SK-N-MC (cell line): ENCODE data around the gene RIT2.

ENCODE experiments used
- EZH2 ChIP-seq: fragments of 200-600 bp; sonication (generic); IDR thresholded peaks from one replicate; pipeline ENCODE4 v1.6.1; 2017; ENCODE audit warnings: antibody characterized with exemption
- POLR2AphosphoS5 ChIP-seq: IDR thresholded peaks from 2 replicates; pipeline ENCODE4 v1.6.1; 2012; ENCODE audit warnings: mild to moderate bottlenecking, low read depth, low read length, borderline replicate concordance

- TF ChIP-seq EZH2: no peak
- TF ChIP-seq POLR2AphosphoS5: no peak
These were observed 409.4 kb downstream of the RIT2 start for GRCh38 chr18:42706029-42706608.
